ENCODE results near the gene TTC7B.

DNA sequence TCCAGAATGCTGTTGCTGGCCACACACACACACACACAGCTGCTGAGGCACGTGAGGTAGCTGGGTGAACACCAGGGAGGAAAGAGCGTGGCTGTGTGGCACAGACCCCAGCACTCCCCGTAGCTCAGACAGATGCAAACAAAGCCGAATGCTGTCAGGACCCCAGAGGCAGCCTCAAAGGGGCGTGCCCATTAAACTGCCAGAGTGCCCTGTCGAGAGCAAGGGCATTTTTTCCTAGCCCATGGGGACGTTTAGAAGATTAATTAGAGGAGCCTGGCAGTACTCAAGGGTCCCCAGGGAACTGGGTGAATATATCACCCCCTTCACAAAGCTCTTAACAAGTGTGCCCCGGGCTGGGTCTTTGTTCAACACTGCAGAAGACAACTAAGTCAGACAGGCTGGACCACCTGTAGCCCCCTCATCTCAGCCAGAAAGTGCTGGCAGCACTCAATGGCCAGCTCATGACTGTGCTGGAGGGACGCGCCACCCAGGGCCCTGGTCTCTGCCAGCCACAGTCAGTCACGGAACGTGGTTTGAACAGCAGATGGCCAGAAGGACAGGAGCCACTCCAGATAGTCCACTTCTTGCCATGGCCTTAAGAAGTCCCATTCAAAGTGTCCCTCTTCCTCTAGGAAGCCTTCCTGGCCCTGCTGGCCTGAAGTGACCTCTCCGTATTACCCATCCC, 37.5 kb downstream of the TTC7B start:
- no peak for TF ChIP-seq POLR2AphosphoS5 (IDR thresholded peaks at IDR 0.05; ENCODE audit: low read depth, low read length)
- TF ChIP-seq EZH2 (IDR thresholded peaks at IDR 0.05): no peak
- TF ChIP-seq, protein P1, sequence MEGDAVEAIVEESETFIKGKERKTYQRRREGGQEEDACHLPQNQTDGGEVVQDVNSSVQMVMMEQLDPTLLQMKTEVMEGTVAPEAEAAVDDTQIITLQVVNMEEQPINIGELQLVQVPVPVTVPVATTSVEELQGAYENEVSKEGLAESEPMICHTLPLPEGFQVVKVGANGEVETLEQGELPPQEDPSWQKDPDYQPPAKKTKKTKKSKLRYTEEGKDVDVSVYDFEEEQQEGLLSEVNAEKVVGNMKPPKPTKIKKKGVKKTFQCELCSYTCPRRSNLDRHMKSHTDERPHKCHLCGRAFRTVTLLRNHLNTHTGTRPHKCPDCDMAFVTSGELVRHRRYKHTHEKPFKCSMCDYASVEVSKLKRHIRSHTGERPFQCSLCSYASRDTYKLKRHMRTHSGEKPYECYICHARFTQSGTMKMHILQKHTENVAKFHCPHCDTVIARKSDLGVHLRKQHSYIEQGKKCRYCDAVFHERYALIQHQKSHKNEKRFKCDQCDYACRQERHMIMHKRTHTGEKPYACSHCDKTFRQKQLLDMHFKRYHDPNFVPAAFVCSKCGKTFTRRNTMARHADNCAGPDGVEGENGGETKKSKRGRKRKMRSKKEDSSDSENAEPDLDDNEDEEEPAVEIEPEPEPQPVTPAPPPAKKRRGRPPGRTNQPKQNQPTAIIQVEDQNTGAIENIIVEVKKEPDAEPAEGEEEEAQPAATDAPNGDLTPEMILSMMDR (IDR thresholded peaks at IDR 0.05 in 2 of 3, conservative IDR thresholded peaks at IDR 0.05 in 1 of 3; ENCODE audit: borderline replicate concordance in 1 of 3, insufficient read depth in 1 of 3, low read depth in 2 of 3, low read length in 2 of 3): no peak
- TF ChIP-seq POLR2A (IDR thresholded peaks at IDR 0.05; ENCODE audit: borderline replicate concordance, extremely low read depth, insufficient read depth, insufficient read length): no peak
- no peak for TF ChIP-seq EZH2phosphoT487 (IDR thresholded peaks at IDR 0.05; ENCODE audit: borderline replicate concordance)
- TF ChIP-seq FOSL1 (IDR thresholded peaks at IDR 0.05; ENCODE audit: low read depth): no peak
- no peak for TF ChIP-seq ZFX (IDR thresholded peaks at IDR 0.05)
- TF ChIP-seq CEBPB (IDR thresholded peaks at IDR 0.05; ENCODE audit: low read depth): no peak
- no peak for TF ChIP-seq SIN3A (IDR thresholded peaks at IDR 0.05; ENCODE audit: low read depth)
